Common myeloid progenitor, CD34-positive (primary cell): ENCODE measurements around the gene WSCD1.

Experiments
- CTCF ChIA-PET: fragments of 350-600 bp; sonication (Branson Sonifier 250); formaldehyde crosslinking; loops from one replicate; lab custom pipeline; 2021; ENCODE audit warnings: antibody characterized with exemption; lab: Charles Lee
- POLR2A ChIA-PET: fragments of 350-600 bp; sonication (Branson Sonifier 250); formaldehyde crosslinking; loops from one replicate; lab custom pipeline; 2021; ENCODE audit warnings: antibody characterized with exemption; lab: Charles Lee
- DNase-seq, 3 donors: peaks; one replicate each; pipeline versions ENCODE4 v3.0.0 to v3.0.0-alpha.2; 2013
- H3K27ac ChIP-seq, 2 experiments: 1 replicate in 1 of 2; 2 replicates in 1 of 2; pipeline ENCODE4 v1.7.0; 2013; ENCODE audit warnings: inconsistent platforms in 2 of 2, low read length in 2 of 2, mild to moderate bottlenecking in 2 of 2, low read depth in 1 of 2, moderate library complexity in 1 of 2; ENCODE audit not compliant: severe bottlenecking in 2 of 2, insufficient read depth in 1 of 2, poor library complexity in 1 of 2
- H3K27me3 ChIP-seq, 5 experiments: replicated peaks in 2 of 5; 1 replicate in 3 of 5; 2 replicates in 2 of 5; pipeline versions ENCODE4 v1.6.1 to v1.7.0; 2013; ENCODE audit warnings: low read length in 4 of 5, mild to moderate bottlenecking in 2 of 5, moderate library complexity in 2 of 5, inconsistent platforms in 1 of 5; ENCODE audit not compliant: insufficient read depth in 5 of 5, control insufficient read depth in 4 of 5
- H3K36me3 ChIP-seq, 4 experiments: 1 replicate in 2 of 4; 2 replicates in 2 of 4; pipeline versions ENCODE4 v1.6.1 to v1.7.0; 2013; ENCODE audit warnings: low read length in 3 of 4, control low read depth in 1 of 4, mild to moderate bottlenecking in 1 of 4; ENCODE audit not compliant: control insufficient read depth in 4 of 4, insufficient read depth in 4 of 4
- H3K4me1 ChIP-seq, 4 experiments: 1 replicate in 3 of 4; 2 replicates in 1 of 4; pipeline versions ENCODE4 v1.6.1 to v1.7.1; 2013; ENCODE audit warnings: low read length in 3 of 4, mild to moderate bottlenecking in 3 of 4, control low read depth in 1 of 4, inconsistent platforms in 1 of 4, moderate library complexity in 1 of 4; ENCODE audit not compliant: control insufficient read depth in 4 of 4, insufficient read depth in 4 of 4; ENCODE audit errors: control extremely low read depth in 1 of 4
- H3K4me3 ChIP-seq, 7 experiments: 1 replicate in 4 of 7; 2 replicates in 3 of 7; pipeline versions ENCODE4 v1.5.1 to v1.7.0; 2013; ENCODE audit warnings: mild to moderate bottlenecking in 7 of 7, low read length in 6 of 7, moderate library complexity in 6 of 7, inconsistent platforms in 2 of 7, low read depth in 2 of 7, control low read depth in 1 of 7; ENCODE audit not compliant: insufficient read depth in 4 of 7, control insufficient read depth in 1 of 7; ENCODE audit errors: extremely low read depth in 1 of 7
- H3K9me3 ChIP-seq, 5 experiments: 1 replicate in 4 of 5; 2 replicates in 1 of 5; pipeline versions ENCODE4 v1.6.1 to v1.7.1; 2013; ENCODE audit warnings: low read length in 4 of 5, mild to moderate bottlenecking in 2 of 5, inconsistent platforms in 1 of 5, low read depth in 1 of 5, moderate library complexity in 1 of 5; ENCODE audit not compliant: control insufficient read depth in 4 of 5, insufficient read depth in 2 of 5; ENCODE audit errors: control extremely low read depth in 1 of 5
- WGBS: methylation state at CpG from one replicate; pipeline ENCODE4 v1.1.5; 2013; ENCODE audit not compliant: insufficient coverage; 5-methylcytosine and 5-hydroxymethylcytosine counted together

Gene WSCD1

GRCh38 chr17:6084311-6085161 lies 14.4 kb downstream of the WSCD1 start:
- 96% methylated on average over 18 of the region's 25 CpGs for WGBS

GRCh38 chr17:6085812-6086211 lies 15.6 kb downstream of the WSCD1 start:
- Histone ChIP-seq H3K4me3 (no peak overlapping the region), H3K27ac (no peak overlapping the region), H3K36me3 (no peaks in the 10 kb centered on the region), H3K4me1 (no peaks in the 10 kb centered on the region), H3K9me3 (no peaks in the 10 kb centered on the region), H3K27me3 (no peaks in the 10 kb centered on the region)
- no peak for DNase-seq
- POLR2A ChIA-PET = no interaction called here
- CTCF ChIA-PET = no interaction called here
- WGBS = 85% methylated on average over 6 of the region's 9 CpGs

More at GRCh38 chr17:6084311-6085161, 14.4 kb downstream of the WSCD1 start:
- ChIA-PET CTCF (no interaction called here), POLR2A (no interaction called here)
- Histone ChIP-seq H3K9me3 (no peaks in the 10 kb centered on the region), H3K4me1 (no peaks in the 10 kb centered on the region), H3K36me3 (no peaks in the 10 kb centered on the region), H3K27me3 (no peaks in the 10 kb centered on the region), H3K27ac (no peak overlapping the region), H3K4me3 (no peak overlapping the region)
- DNase-seq = no peak

- WGBS = 94% methylated on average over 28 of the region's 28 CpGs
- H3K36me3 ChIP-seq = no peaks in the 10 kb centered on the region
- CTCF ChIA-PET = no interaction called here
- DNase-seq = no peak
- no peaks in the 10 kb centered on the region for H3K27me3 ChIP-seq
- no peaks in the 10 kb centered on the region for H3K9me3 ChIP-seq
- POLR2A ChIA-PET = no interaction called here
- no peaks in the 10 kb centered on the region for H3K4me1 ChIP-seq
- no peak overlapping the region for H3K27ac ChIP-seq
- no peak overlapping the region for H3K4me3 ChIP-seq
Measured at GRCh38 chr17:6086603-6087400, 16.6 kb downstream of the WSCD1 start.

- ChIA-PET POLR2A (no interaction called here), CTCF (no interaction called here)
- H3K4me1 ChIP-seq = no peaks in the 10 kb centered on the region
- 100% methylated on average over 1 of the region's 4 CpGs for WGBS
- DNase-seq = no peak
- H3K36me3 ChIP-seq = no peaks in the 10 kb centered on the region
- H3K27me3 ChIP-seq = no peaks in the 10 kb centered on the region
- no peak overlapping the region for H3K27ac ChIP-seq
- H3K4me3 ChIP-seq = no peak overlapping the region
- H3K9me3 ChIP-seq = no peaks in the 10 kb centered on the region
Measured at GRCh38 chr17:6088141-6088540, 18.0 kb downstream of the WSCD1 start.

GRCh38 chr17:6090253-6090652 lies 20.1 kb downstream of the WSCD1 start:
- H3K27ac ChIP-seq = no peak overlapping the region
- CTCF ChIA-PET = no interaction called here

GRCh38 chr17:6092182-6092902 lies 22.2 kb downstream of the WSCD1 start:
- Histone ChIP-seq H3K36me3 (no peaks in the 10 kb centered on the region), H3K27ac (no peak overlapping the region), H3K4me1 (no peaks in the 10 kb centered on the region), H3K27me3 (no peaks in the 10 kb centered on the region), H3K9me3 (no peaks in the 10 kb centered on the region), H3K4me3 (no peak overlapping the region)
- ChIA-PET POLR2A (no interaction called here), CTCF (no interaction called here)
- no peak for DNase-seq
- WGBS = 93% methylated on average over 10 of the region's 14 CpGs

More at GRCh38 chr17:6090253-6090652, 20.1 kb downstream of the WSCD1 start:
- H3K9me3 ChIP-seq = no peaks in the 10 kb centered on the region
- H3K27me3 ChIP-seq = no peaks in the 10 kb centered on the region
- no peak for DNase-seq
- no peaks in the 10 kb centered on the region for H3K4me1 ChIP-seq
- H3K4me3 ChIP-seq = no peak overlapping the region
- POLR2A ChIA-PET = no interaction called here
- no peaks in the 10 kb centered on the region for H3K36me3 ChIP-seq
- 99% methylated on average over 15 of the region's 20 CpGs for WGBS
